CD1c-positive myeloid dendritic cell (primary cell): Measurements from ENCODE around the gene NCF1.
"Not testable (repeated sequence)": the region's sequence is repeated elsewhere in the genome, so short reads cannot be mapped to it uniquely, and the experiment has no call there.

Source experiments
- DNase-seq: peaks from one replicate; pipeline ENCODE4 v3.0.0-alpha.2; 2016; ENCODE audit errors: extremely low spot score

The NCF1 gene

DNA sequence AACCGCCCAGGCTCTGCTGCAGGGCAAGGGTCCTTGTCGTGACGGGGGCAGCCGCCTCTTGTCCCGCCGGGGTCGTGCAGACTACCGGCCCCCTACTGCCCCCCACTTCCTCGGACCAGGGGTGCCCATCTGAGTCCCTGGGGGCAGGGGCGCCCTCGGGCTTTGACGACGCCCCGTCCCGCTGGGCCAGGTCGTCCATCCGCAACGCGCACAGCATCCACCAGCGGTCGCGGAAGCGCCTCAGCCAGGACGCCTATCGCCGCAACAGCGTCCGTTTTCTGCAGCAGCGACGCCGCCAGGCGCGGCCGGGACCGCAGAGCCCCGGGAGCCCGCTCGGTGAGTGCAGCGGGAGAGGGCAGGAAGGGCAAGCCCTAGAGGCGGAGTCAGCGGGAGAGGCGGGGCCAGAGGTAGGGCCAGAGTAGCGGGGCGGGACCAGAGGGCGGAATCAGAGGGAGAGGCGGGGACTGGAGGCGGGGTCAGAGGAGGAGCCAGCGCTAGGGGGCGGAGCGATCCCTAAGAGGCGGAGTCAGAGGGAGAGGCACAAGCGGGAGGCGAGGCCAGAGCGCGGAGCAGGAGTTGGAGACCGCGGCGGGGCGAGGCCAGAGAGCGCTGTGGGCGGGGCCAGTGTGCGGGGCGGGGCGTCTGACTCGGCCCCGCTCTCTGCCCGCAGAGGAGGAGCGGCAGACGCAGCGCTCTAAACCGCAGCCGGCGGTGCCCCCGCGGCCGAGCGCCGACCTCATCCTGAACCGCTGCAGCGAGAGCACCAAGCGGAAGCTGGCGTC, 14.7 kb downstream of the NCF1 start:
- peak; percentile 92 for DNase-seq

DNA sequence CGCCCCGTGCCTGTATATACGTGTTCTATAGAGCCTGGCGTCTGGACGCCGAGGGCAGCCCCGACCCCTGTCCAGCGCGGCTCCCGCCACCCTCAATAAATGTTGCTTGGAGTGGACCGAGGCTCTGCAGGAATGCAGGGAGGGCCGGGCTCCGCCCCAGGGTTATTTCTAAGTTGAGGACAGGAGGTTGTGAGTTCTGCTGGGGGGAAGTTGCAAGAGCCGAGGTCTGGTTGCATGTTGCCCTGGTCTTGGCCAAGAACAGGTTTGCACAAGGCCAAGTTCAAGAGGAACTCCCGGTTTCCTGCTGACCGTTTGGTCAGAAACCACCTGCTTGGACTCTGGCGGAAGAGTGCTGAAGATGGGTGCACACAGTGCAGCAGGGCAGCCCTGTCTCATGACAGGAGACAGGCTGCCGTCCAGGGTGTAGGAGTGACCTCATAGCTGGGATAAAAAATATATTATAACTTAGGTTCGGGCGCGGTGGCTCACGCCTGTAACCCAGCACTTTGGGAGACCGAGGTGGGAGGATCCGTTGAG, 15.5 kb downstream of the NCF1 start:
- not testable (repeated sequence) for DNase-seq

DNA sequence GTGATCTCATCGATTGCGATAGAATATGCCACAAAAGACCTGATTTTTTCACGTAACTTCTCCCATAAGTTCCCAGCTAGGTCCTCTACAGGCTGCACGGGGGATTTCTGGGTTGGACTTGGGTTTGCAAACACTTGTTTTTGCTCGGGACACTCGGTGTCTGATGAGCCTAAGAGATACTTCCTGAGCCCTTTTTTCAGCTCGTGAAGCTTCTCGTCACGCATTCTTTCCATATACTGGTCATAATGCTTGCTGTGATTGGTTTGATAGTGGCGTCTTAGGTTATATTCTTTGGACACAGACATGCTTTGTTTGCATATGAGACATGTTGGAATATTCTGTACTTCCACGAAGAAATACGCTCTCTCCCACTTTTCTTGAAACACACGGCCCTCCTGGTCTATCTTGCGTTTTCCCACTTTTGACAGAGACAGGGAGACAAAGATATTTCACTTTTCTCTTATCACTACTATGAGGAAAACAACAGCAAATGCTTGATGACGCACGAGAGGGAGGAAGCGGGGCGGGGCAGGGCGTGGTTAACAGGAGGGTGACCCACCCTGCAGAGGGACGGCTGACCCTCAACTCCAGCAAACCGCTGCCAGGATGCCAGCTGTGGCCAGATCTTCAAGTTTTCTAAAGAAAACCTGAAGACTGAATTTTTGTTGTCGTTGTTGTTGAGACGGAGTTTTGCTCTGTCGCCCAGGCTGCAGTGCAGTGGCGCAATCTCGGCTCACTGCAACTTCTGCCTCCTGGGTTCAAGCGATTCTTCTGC, 24.2 kb downstream of the NCF1 start:
- not testable (repeated sequence) for DNase-seq

DNA sequence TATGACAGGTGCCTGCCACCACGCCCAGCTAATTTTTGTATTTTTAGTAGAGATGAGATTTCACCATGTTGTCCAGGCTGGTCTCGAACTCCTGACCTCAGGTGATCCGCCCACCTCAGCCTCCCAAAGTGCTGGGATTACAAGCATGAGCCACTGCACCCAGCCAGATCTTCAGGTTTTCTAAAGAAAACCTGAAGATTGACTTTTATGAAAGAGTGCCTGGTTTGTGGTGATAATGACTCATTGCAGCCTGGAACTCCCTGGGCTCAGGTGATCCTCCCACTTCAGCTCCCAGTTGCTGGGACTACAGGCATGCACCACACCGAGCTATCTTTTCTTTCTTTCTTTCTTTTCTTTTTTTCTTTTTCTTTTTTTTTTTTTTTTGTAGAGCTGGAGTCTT, 24.8 kb downstream of the NCF1 start:
- not testable (repeated sequence) for DNase-seq

DNA sequence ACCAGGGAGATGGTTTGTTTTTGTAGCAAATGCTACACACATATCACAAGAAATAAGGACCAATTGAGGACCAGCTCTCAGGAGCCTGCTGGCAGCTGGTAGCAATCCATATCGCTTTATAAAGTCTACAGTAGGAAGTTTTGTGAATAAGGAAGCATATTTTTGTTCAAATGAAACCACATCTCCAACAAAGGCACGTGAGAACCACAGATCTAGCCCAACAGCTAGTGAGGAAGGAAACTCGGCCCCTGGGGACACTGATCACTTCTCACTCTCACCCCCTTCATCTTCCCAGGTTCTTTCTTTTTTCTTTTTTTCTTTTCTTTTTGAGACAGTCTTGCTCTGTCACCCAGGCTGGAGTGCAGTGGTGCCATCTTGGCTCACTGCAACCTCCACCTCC, 42.1 kb downstream of the NCF1 start:
- DNase-seq = not testable (repeated sequence)

DNA sequence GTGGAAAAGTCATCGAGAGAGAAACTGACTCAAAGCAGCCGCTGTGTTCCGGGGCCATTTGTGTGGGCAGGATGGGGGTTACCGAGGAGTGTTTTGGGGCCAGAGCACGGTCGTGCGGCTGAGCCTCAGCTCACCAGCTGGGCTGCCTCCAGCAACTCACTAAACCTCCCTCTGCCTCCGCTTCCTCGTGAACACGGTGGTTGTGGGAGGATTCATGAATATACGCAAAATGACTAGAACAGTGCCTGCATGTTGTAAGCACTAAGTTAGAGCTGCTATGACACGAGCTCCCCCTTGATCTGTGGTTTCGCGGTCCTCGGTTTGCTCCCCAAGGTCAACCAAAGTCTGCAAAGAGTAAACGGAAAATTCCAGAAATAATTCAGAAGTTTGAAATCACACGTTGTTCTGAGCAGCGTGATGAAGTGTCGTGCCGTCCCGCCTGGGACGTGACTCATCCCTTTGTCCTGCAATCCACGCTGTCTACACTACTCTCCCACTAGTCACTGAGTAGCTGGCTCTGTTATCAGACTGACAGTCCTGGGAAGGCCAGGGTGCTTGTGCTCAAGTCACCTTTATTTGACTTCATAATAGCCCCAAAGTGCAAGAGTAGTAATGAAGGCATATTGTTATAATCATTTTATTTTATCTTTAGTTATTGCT, 46.5 kb downstream of the NCF1 start:
- not testable (repeated sequence) for DNase-seq

DNA sequence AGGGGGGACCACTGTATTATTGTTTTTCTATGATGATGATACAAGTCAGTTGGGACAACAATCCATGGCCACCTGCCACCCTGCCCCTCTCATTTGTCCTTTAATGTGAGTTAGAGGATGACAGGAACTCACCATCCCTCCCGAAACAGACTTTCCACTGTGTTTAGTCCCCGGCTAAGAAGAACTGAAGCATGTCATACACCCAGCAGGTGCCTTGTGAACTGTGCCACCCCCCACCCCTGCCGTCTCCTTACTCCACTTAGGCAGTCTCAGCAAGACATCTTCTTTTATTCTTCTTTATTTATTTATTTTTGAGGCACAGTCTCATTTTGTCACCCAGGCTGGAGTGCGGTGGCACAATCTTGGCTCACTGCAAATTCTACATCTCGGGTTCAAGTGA, 47.4 kb downstream of the NCF1 start:
- DNase-seq = not testable (repeated sequence)

DNA sequence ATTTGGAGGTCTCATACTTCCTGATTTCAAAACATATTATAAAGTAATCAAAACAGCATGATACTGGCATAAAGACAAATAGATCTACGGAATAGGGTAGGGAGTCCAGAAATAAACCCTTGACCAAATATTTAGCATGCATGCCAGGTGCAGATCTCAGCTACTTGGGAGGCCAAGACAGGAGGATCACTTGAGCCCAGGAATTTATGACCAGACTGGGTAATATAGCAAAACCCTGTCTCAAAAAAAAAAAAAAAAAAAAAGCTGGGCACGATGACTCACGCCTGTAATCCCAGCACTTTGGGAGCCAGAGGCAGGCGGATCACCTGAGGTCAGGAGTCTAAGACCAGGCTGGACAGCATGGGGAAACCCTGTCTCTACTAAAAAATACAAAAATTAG, 56.1 kb downstream of the NCF1 start:
- not testable (repeated sequence) for DNase-seq

DNA sequence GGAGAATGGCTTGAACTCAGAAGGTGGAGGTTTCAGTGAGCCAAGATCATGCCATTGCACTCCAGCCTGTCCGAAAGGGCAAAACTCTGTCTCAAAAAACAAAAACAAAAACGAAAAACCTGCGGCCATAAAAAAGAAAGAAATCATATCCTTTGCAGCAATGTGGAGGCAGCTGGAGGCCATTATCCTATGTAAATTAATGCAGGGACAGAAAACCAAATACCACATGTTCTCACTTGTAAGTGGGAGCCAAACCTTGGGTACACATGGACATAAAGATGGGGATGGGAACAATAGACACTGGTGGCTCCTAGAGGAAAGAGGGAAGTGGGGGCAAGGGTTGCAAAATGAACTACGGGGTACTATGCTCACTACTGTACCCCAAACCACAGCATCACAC, 56.6 kb downstream of the NCF1 start:
- DNase-seq = not testable (repeated sequence)
